CD4-positive, alpha-beta T cell (primary cell): ENCODE data around the gene COMMD7. TPM values are rescaled to one million over a fixed set of nuclear protein-coding genes. Genes with fewer than 3 reads are reported as not detected.

Source experiments
- ATAC-seq: fragments of 200-7000 bp; cut with Tn5 transposase; one replicate; pipeline ENCODE4 v1.10.0; 2022; ENCODE audit warnings: mild to moderate bottlenecking; ENCODE audit not compliant: poor library complexity
- CTCF ChIA-PET: fragments of 350-600 bp; sonication (Branson Sonifier 250); formaldehyde crosslinking; loops from one replicate; lab custom pipeline; 2021; ENCODE audit warnings: antibody characterized with exemption, inconsistent platforms; lab: Charles Lee
- POLR2A ChIA-PET: fragments of 350-600 bp; sonication (Branson Sonifier 250); formaldehyde crosslinking; loops from one replicate; lab custom pipeline; 2021; ENCODE audit warnings: antibody characterized with exemption, inconsistent platforms; lab: Charles Lee
- DNase-seq, 14 experiments: peaks; one replicate each; pipeline ENCODE4 v3.0.0-alpha.2; 2013 to 2020; ENCODE audit warnings: mixed read lengths in 2 of 14
- H3K27ac ChIP-seq, 2 donors: one replicate each; pipeline versions ENCODE4 v1.5.1 to v1.7.0; 2013; ENCODE audit warnings: low read length in 2 of 2, low read depth in 1 of 2, mild to moderate bottlenecking in 1 of 2
- H3K27me3 ChIP-seq, 2 experiments: 1 replicate in 1 of 2; 2 replicates in 1 of 2; pipeline versions ENCODE4 v1.6.1 to v1.7.0; 2013; ENCODE audit warnings: low read length in 2 of 2, control low read depth in 1 of 2, mild to moderate bottlenecking in 1 of 2, moderate library complexity in 1 of 2; ENCODE audit not compliant: insufficient read depth in 2 of 2, control insufficient read depth in 1 of 2
- H3K36me3 ChIP-seq: one replicate; pipeline ENCODE4 v1.6.1; 2013; ENCODE audit warnings: low read length, control low read depth; ENCODE audit not compliant: insufficient read depth
- H3K4me1 ChIP-seq: one replicate; pipeline ENCODE4 v1.6.1; 2013; ENCODE audit warnings: low read length, control low read depth; ENCODE audit not compliant: insufficient read depth
- H3K4me3 ChIP-seq: one replicate; pipeline ENCODE4 v1.5.1; 2013; ENCODE audit warnings: mild to moderate bottlenecking, low read length, moderate library complexity
- H3K9me3 ChIP-seq, 2 experiments: 1 replicate in 1 of 2; 2 replicates in 1 of 2; pipeline versions ENCODE4 v1.6.1 to v1.7.0; 2013; ENCODE audit warnings: low read length in 2 of 2, mild to moderate bottlenecking in 2 of 2, control low read depth in 1 of 2, moderate library complexity in 1 of 2; ENCODE audit not compliant: control insufficient read depth in 1 of 2, insufficient read depth in 1 of 2
- H3K27ac Mint-ChIP-seq: one replicate; pipeline ENCODE4 v1.8.0; 2020; ENCODE audit warnings: mixed read lengths
- H3K27me3 Mint-ChIP-seq: one replicate; pipeline ENCODE4 v1.8.0; 2021; ENCODE audit warnings: mixed read lengths
- H3K36me3 Mint-ChIP-seq: one replicate; pipeline ENCODE4 v1.8.0; 2021; ENCODE audit warnings: low read depth, mixed read lengths
- H3K4me1 Mint-ChIP-seq: one replicate; pipeline ENCODE4 v1.8.0; 2021; ENCODE audit warnings: low read depth, mixed read lengths
- H3K4me3 Mint-ChIP-seq: one replicate; pipeline ENCODE4 v1.8.0; 2020; ENCODE audit warnings: mild to moderate bottlenecking, mixed read lengths
- H3K9me3 Mint-ChIP-seq: one replicate; pipeline ENCODE4 v1.8.0; 2020; ENCODE audit warnings: mixed read lengths
- CTCF ChIP-seq: fragments of 200-600 bp; IDR thresholded peaks from one replicate; pipeline ENCODE4 v1.8.0; 2022; ENCODE audit warnings: antibody characterized with exemption, mild to moderate bottlenecking
- intact Hi-C, 2 experiments: fragments of 100-400 bp; cut with DNase I in 1 of 2; cut with micrococcal nuclease in 1 of 2; formaldehyde crosslinking; loops; one replicate each; pipeline versions ENCODE4 v1.15.1 to v1.9.0; 2023 to 2025; cut with DNase I, micrococcal nuclease
- total RNA-seq, 174 experiments: library from RNA in 2 of 174; stranded (reverse) in 2 of 174; gene quantifications; one replicate each; pipeline ENCODE4 v1.2.3 and lab custom pipeline; 2021 to 2026

Gene COMMD7
- total RNA-seq, 2 experiments from 2014 or later, result 30.3 to 30.4 TPM

- no peak for TF ChIP-seq CTCF
- POLR2A ChIA-PET, result no interaction called here
- Mint-ChIP-seq H3K27ac (no peak overlapping the region), H3K4me3 (no peak overlapping the region), H3K36me3 (peaks cover 52% of the 10 kb centered on the region), H3K9me3 (no peaks in the 10 kb centered on the region), H3K4me1 (peaks cover 6% of the 10 kb centered on the region), H3K27me3 (no peaks in the 10 kb centered on the region)
- H3K27me3 ChIP-seq, result no peaks in the 10 kb centered on the region
- CTCF ChIA-PET, result no interaction called here
- no peak for ATAC-seq
- DNase-seq, result no peak
- H3K36me3 ChIP-seq, result peaks cover 40% of the 10 kb centered on the region
- H3K4me1 ChIP-seq, result no peaks in the 10 kb centered on the region
- H3K4me3 ChIP-seq, result no peak overlapping the region
- no peak overlapping the region for H3K27ac ChIP-seq
- H3K9me3 ChIP-seq, result no peaks in the 10 kb centered on the region
- intact Hi-C loops, result no loop called here
These were observed 36.8 kb downstream of the COMMD7 start for GRCh38 chr20:32706486-32706885.

GRCh38 chr20:32702706-32703425 lies 40.4 kb downstream of the COMMD7 start:
- POLR2A ChIA-PET, result no interaction called here
- TF ChIP-seq CTCF, result no peak
- intact Hi-C loops, result no loop called here
- CTCF ChIA-PET, result no interaction called here
- H3K27me3 ChIP-seq, result no peaks in the 10 kb centered on the region
- ATAC-seq (no peak), DNase-seq (no peak)
- H3K4me1 ChIP-seq, result no peaks in the 10 kb centered on the region
- H3K4me1 Mint-ChIP-seq, result peaks cover under 1% of the 10 kb centered on the region
- H3K9me3 ChIP-seq, result no peaks in the 10 kb centered on the region
- peaks cover 46% of the 10 kb centered on the region for H3K36me3 ChIP-seq
- peaks cover 67% of the 10 kb centered on the region for H3K36me3 Mint-ChIP-seq
- H3K4me3 Mint-ChIP-seq, result no peak overlapping the region
- no peaks in the 10 kb centered on the region for H3K27me3 Mint-ChIP-seq
- H3K4me3 ChIP-seq, result no peak overlapping the region
- H3K27ac Mint-ChIP-seq, result peak overlapping the region; percentile 24
- no peaks in the 10 kb centered on the region for H3K9me3 Mint-ChIP-seq
- no peak overlapping the region for H3K27ac ChIP-seq

GRCh38 chr20:32697608-32698007 lies 45.7 kb downstream of the COMMD7 start:
- DNase-seq, result no peak
- Mint-ChIP-seq H3K27ac (no peak overlapping the region), H3K4me1 (no peaks in the 10 kb centered on the region), H3K36me3 (peaks cover 43% of the 10 kb centered on the region), H3K9me3 (no peaks in the 10 kb centered on the region), H3K4me3 (no peak overlapping the region), H3K27me3 (no peaks in the 10 kb centered on the region)
- Histone ChIP-seq H3K27ac (no peak overlapping the region), H3K4me3 (no peak overlapping the region), H3K27me3 (no peaks in the 10 kb centered on the region), H3K4me1 (no peaks in the 10 kb centered on the region), H3K9me3 (no peaks in the 10 kb centered on the region), H3K36me3 (peaks cover 16% of the 10 kb centered on the region)
- no peak for ATAC-seq
- ChIA-PET POLR2A (no interaction called here), CTCF (no interaction called here)
- intact Hi-C loops, result no loop called here
- TF ChIP-seq CTCF, result no peak
